Activated CD4-positive, alpha-beta T cell treated with anti-CD3 and anti-CD28 coated beads, Interleukin-2, amount 50 U/mL, for 1 hour (primary cell): Measurements from ENCODE around the gene RBM10.

Experiments
- DNase-seq: peaks from one replicate; pipeline ENCODE4 v3.0.0-alpha.2; 2020

The RBM10 gene

DNA sequence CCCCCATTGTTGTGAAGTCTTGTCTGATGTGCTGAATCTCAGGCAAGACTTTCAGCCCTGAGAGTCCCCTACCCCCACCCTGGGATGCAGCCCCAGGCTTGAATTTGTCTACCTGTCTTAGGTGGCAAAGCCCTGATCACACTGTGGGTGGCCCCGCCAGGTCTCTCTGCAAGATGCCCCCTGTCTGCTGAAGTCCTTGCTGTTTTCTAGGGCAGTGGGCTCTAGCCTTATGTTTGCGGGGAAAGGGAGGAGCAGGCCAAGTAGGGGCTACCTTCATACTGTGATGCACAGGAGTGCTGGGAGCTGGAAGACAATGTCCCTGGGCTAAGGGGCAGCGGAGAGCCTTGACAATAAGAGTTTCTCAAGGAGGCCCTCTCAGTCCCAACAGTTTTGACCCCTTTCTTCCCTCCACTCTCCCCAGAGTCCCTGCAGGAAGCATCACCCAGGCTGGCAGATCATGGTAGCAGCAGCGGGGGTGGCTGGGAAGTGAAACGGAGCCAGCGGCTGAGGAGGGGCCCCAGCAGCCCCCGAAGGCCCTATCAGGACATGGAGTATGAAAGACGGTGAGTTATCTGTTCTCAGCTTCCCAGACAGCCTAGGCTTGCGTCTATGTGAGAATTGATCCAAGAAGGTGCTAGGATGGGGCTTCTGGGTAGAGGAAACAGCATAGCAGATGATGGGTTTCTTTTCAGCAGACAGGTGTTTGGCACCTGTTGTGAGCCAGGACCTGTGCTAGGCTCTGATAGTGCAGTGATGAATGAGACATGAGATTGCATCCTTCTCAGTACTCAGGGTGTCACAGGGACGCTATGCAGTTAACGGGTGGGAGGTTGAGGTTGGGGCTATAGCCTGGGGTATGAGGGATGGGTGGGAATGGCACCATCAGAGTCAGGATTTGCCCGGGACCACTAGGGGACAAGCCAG lies 2.2 kb downstream of the RBM10 start:
- DNase-seq = no peak

DNA sequence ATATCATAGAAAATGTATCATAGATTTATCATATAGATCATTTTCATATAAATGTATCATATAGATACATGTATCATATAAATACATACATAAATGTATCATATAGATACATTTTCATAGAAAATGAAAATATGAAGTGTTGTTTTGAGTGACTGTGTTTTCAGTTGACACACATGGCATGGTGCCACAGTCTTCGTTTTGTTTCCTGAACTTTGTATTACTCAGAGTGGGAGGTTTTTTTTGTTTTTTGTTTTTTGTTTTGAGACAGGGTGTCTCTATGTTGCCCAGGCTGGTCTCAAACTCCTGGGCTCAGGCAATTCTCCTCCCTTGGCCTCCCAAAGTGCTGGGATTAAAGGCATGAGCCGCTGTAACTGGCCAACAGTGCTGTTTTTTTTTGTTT lies 3.9 kb downstream of the RBM10 start:
- no peak for DNase-seq

DNA sequence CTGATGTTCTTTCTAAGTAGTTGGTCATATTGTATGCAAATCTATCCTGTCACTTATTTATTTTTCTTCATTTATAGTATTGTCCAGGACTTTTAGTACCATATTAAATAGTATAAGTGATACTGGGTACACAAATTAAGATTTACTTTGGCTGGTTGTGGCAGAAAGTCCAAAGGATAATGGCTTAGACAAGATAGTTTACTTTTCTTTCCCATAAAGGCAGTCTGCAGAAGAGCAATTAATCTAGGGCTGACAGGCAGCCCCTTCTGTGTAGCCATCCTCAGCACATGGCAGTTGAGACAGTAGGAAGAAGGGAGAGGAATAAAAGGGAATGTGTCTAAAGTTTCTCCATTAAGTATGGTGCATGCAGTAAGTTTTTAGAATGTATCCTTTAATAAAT lies 6.4 kb downstream of the RBM10 start:
- no peak for DNase-seq

DNA sequence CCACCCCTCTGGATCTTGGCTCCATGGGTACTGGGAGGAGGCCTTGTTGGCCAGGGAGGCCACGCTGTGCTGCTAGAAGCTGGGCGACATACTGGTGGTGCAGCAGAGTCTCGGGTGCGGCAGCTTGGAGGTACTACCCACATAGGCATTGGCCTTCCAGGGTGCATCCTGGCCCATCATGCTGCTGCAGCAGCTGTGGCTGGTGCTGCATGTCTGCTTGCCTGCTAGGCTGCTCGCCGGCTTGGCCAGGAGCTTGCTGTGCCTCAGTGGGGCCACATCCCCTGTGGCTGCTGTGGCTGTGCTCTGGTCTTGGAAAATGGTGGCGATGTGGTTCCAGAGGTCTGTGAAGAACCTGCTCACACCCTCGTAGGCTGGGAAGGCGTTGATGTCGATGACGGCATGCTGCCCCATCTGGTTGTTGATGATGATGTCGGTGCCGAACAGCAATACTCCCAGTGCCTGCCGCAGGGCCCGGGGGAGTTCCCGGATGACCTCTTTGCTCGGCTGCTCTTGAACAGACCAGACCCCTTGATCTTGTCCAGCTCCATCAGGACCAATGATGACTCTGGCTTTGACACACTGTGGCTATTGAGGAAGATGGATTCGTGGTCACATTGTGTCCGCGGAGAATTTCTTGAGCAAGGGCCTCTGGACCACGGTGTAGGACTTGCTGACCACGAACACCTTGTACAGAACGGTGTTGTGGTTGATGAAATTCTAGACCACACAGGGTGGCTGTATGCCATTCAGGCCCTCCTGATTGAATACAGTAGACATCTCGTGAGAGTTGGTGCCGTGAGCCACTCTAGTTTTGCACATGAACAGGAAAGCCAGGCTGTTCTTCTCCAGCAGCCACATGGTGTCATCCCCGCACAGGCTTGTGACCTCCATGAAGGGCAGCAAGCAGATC lies 11.8 kb downstream of the RBM10 start:
- DNase-seq = no peak

DNA sequence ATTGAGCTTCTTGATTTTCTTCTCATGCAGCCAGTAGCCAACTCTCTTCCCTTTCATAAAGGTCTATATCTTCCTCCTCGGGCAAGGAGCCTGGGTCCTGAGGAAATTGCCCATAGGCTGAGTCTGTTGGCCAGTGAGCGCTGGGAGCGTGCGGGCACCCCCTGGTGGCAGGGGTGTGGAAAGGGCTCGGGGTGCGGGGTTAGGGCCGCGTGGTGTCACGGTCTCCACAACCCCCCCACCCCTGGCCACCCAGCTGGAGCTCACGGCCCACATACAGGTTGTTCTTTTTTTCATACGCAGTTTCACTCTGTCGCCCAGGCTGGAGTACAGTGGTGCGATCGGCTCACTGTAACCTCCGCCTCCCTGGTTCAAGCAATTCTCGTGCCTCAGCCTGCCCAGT lies 13.1 kb downstream of the RBM10 start:
- no peak for DNase-seq

DNA sequence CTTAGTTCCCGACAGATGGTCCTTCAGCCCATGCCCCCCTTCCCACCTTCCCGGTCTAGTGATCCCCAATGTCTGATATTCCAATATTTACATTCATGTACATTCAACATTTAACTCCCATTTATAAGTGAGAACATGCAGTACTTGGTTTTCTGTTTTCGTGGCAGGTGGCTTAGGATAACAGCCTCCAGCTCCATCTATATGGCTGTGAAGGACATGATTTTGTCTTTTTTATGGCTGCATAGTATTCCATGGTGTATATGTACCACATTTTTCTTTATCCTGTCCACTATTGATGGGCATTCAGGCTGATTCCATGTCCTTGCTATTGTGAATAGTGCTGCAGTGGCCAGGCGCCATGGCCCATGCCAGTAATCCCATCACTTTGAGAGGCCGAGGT lies 13.8 kb downstream of the RBM10 start:
- DNase-seq = no peak

DNA sequence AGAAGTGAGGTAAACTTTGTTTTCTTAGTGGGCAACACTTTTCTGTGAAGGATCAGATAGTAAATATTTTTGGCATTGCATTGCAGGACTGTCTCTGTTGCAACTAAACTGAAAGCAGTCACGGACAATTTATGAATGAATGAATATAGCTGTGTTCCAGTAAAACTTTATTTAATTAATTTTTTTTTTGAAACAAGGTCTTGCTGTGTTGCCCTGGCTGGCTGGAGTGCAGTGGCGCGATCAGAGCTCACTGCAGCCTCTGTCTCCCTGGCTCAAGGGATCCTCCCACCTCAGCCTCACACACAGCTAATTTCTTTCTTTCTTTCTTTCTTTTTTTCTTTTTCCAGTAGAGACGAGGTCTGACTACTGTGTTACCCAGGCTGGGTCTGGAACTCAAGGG lies 15.8 kb downstream of the RBM10 start:
- DNase-seq = no peak

DNA sequence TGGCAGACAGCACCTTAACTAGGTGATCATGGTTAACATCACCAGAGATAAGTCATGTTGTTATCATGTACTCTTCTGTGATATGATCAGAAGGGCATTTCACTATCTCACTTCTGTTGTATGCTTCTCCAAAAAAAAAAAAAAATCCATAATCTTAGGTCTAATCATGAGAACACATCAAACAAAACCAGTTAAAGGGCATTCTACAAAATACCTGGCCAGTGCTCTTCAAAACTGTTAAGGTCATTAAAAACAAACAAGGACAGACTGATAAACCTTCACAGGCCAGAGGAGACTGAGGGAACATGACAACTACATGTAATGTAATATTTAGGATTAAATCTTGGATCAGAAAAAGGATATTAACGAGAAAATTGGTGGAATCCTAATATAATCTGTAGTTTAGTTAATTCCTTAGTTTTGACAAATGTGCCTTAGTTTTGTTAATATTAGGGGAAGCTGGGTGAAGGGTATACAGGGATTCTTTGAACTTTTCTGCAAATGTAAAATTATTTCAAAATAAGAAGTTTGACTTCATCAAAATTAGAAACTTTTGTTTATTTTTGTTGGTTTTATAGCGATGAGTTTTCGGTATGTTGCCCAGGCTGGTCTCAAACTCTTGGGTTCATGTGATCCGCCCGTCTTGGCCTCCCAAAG lies 18.0 kb downstream of the RBM10 start:
- no peak for DNase-seq

DNA sequence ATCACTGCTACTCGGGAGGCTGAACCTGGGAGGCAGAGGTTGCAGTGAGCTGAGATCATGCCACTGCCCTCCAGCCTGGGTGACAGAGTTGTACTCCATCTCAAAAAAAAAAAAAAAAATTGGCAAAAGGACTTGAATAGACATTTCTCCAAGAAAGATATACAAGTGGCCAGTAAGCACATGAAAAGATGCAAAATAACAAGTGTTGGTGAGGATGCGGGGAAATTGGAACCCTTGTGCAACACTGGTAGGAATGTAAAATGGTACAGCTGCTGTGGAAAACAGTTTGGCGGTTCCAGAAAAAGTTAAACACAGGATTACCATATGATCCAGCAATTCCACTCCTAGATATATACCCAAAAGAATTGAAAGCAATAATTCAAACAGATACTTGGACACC lies 19.4 kb downstream of the RBM10 start:
- DNase-seq = no peak

DNA sequence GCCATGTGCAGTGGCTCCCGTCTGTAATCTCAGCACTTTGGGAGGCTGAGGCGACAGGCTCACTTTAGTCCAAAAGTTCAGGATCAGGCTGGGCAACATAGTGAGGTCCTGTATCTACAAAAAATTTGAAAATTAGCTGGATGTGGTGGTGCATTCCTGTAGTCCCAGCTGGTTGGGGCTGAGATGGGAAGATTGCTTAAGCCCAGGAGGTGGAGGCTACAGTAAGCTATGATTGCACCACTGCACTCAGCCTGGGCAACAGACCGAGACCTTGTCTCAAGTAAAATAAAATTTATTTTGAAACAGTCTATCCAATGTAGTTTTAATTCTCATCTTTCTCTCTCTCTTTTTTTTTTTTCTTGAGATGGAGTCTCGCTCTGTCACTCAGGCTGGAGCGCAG lies 21.1 kb downstream of the RBM10 start:
- no peak for DNase-seq

DNA sequence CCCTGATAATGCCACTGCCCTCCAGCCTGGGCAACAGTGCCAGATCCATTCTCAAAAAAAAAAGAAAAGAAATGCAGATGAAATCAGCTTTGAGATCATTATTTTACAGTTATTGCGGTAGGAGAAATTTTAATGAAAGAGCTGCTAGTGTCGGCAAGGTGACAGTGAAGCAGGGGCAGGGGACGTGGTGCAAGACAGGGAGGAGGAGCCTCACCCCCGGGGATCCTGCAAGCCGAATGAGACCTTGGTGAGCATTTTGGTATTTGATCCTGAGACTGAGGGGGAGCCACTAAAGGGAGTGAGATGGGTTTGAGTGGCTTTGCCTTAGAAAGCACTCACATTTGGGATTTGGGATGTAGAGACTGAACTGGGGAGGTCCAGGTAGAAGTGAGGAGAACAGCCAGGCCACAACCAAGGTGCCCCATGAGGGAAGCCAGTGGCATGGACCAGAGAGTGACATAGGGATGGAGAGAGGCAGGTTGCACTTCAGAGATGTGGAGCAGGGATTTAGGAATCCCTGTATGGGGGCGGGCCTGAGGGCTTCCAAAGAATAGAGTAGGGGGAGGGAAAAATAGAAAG lies 23.6 kb downstream of the RBM10 start:
- DNase-seq = no peak

DNA sequence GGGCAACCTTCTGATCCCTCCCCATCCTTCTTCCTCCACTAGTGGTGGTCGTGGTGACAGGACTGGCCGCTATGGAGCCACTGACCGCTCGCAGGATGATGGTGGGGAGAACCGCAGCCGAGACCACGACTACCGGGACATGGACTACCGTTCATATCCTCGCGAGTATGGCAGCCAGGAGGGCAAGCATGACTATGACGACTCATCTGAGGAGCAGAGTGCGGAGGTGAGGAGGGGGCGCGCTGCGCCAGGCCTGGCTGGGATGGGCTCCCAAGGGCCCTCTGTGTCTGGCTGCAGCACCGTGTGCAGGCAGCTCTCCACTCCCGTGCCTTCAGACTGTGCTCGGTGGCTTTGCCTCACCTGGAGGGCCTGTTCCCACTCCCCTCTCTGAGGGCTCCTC lies 24.3 kb downstream of the RBM10 start:
- no peak for DNase-seq

DNA sequence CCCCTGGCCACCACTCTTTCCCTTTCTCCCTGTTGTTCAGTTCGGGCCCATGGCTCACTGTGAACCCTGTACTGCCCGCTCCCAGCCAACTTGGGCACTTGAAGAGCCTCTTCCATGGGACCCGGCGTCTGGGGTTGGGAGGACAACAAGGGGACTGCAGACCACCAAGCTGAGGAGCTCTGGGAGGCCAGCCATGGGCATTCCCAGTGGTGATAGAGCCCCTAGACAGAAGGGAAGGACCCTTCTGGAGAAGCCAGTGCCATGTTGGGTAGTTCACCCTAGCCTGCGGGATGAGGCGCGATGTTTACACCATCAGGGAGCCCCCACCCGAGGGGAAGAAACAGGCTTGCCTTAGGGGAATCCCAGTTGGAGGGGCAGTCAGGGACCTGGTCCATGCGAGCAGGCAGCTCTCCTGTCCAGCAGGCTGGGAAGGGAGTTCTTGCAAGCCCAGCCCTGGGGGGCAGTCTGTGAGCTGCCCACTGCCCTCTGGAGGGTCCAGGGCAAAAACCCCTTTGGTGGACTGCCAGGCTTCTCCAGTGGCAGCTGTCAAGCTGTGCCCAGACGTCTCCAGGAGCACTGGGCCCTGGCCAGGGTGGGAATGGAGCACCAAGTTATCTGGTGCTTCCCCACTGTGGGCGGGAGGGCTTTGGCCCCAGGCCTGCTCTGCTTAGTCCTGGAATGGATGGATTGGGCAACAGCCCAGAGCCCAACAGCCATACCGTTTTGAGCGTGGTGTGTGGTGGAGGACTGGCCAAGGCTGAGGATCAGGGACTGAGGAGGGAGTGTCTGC lies 24.9 kb downstream of the RBM10 start:
- DNase-seq = no peak

DNA sequence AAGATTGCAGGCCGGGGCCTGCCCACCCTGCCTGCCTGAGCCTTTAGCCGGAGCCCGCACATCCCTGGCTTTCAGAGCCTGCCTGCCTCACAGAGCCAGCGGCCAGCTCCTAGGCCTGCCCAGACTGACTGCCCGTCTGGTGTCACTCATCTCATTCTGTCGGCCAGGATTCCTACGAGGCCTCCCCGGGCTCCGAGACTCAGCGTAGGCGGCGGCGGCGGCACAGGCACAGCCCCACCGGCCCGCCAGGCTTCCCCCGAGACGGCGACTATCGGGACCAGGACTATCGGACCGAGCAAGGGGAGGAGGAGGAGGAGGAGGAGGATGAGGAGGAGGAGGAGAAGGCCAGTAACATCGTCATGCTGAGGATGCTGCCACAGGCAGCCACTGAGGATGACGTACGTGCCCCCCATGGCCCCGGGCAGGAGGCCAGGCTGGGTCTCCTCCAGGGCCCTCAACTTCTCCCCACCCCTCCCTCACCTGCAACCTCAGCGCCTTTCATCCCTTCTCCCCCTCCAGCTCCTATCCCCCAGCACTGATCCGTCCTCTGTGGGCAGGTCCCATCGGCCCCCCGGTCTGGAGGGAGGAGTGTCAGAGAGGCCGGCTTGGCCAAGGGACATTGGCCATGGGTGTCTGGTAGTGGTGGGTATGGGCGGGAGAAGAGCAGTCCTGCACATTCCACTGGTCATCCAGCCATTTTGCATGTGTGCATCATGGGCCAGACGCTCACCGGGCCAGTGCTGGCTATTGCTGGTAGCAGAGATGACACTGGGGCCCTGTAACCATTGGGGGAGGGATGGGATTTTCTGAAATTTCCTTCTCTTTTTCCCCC lies 26.1 kb downstream of the RBM10 start:
- no peak for DNase-seq

DNA sequence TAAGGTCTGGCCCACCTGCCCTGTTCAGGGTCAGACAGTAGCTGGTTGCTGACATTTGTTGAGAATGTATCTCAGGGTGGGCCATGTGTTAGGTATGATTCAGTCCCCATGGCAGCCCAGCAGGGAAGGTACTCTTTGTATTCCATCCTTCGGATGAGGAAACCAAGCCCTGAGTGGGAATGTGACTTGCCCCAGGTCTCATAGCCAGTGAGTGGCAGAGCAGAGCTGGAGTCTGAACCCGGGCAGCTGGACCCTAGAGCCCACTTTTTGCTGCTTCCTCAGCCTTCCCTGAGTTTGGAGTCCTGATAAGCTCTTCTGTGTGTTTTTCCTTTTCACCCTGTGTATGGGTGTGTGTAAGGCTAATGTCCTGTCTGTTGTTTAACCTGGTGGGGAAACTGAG lies 27.0 kb downstream of the RBM10 start:
- DNase-seq = no peak

DNA sequence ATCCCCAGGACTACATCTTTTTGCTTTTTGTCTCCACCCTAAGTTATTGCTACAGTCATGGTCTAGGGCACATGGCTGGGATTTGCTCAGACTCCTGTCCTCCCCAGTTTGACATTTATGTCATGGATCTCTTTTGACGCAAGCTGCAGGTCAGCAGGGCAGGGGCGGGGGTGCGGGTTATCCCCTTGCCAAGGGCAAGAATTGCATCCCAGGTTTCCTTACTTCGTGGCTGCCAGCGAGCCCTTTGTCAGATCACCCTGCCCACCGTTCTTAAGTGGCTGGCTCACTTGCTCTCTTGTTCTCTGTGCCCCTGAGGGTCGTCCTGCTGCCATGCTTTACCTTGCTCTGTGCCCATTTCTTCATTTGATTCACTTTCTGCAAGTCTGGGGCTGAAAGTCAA lies 27.5 kb downstream of the RBM10 start:
- no peak for DNase-seq

DNA sequence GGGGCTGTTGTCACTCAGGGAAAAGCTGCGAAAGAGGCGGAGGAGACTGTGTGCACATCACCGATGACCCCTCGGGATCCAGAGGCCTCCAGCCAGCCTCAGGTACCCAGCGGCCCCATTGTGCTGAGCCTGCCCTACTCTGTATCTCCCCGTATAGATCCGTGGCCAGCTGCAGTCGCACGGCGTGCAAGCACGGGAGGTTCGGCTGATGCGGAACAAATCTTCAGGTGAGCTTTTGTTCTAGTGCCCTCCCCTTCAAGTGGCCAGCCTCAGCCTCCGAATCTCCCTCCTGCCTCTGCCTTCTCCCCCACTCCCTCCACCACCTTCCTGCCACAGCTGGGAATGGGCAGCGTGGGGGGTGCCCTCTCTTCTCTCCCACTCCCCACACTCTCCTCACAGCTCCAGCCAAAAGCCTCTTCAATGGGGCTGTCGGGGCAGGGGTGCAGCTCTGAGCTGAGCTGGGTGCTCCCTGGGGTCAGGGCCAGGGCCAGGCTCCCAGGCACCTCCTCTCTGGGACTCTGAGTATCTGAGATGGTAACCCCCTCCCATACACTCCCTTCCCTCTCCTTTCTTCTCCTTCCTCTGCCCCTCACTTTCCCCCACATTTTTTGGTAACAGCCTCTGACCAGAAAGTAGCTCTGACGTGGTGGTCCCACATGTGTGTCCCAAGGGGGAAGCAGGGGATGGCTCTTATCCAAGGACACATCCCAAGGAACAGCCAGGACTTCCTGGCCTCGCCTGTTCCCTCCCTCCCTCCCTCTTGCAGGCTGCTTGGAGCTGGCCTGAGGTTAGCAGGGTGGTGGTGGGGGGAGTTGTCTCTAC lies 28.2 kb downstream of the RBM10 start:
- DNase-seq = no peak

DNA sequence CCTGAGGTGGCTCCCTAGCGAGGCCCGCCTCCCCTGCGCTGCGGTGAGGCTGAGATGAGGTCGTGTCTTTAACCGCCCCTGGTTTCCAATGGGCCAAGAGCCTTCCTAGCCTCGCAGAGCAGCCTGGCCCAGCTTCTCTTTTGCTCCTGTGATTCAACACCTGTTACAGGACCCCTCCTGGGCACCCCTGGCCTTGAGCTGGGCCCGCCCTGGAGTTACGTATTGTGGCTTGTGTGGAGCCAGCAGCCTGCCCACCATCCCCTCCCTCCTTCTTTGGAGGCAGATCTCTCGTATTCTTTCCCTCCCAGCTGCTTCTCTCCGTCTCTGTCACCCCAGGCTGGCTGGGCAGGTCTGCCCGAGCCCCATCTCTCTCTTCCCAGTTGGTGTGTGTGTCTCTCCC lies 29.4 kb downstream of the RBM10 start:
- DNase-seq = no peak

DNA sequence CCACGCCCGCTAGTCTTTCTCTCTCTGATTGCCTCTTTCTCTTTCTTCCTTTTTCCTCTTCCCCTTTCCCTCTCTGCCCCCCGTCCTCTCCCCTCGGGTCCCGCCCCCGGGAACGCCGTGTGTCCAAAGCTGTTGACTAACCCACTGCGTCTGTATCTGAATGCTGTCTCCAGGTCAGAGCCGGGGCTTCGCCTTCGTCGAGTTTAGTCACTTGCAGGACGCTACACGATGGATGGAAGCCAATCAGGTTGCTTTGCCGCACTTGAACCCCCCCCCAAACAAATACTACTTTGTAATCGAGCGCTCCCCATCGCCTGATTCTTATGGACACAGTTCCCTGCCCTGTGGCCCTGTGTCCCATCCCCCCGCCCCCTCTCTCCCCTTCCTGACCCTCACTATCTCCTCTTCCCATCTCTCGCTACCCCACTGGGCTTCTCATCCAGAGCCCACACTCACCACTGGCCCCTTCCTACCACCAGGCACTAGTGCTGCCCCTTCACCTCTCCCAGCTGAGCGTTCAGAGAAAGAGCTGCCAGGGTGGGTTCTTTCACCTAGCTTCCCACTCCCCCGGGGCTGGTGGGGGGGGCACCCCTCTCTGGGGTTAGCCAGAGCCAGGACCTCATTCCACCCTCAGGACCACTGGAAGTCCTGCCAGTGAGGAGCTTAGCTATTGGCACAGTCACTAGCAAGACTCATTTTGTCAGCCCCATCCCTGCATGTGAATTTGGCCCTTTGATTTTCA lies 30.0 kb downstream of the RBM10 start:
- DNase-seq = no peak

DNA sequence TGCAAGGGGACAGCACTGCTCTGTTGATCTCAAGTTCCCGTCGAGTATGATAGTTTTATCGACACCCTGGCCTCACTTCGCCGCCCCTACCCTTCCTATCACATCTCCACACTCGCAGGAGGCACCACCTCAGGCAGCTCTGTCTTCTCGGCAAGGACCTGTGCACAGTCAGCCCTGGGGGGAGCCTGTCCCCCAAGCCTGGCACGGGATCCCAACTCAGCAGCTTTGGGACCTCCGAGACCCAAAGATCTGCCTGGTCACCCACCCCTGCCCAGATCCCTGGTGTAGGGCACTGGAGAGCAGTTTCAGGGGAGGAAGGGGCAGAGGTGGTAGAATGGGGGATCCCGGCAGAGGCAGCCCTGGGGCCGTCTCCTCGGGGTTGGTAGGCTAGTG lies 30.6 kb downstream of the RBM10 start:
- no peak for DNase-seq
